H54 (cell line): ENCODE data around the gene ECE2.
"Not testable (repeated sequence)": the region's sequence is repeated elsewhere in the genome, so short reads cannot be mapped to it uniquely, and the experiment has no call there.

Source experiments
- DNase-seq: peaks from one replicate; pipeline ENCODE4 v3.0.0; 2011; ENCODE audit warnings: low spot score, mixed read lengths; ENCODE audit not compliant: insufficient read length
- FAIRE-seq: peaks from 3 replicates; lab custom pipeline; 2011; peaks lifted over from hg19 to GRCh38; lab: Jason Lieb, UNC
- POLR2A ChIP-seq: IDR thresholded peaks from 2 replicates; pipeline ENCODE4 v1.6.1; 2011; ENCODE audit warnings: low read depth, mild to moderate bottlenecking, low read length

ECE2 gene

DNA sequence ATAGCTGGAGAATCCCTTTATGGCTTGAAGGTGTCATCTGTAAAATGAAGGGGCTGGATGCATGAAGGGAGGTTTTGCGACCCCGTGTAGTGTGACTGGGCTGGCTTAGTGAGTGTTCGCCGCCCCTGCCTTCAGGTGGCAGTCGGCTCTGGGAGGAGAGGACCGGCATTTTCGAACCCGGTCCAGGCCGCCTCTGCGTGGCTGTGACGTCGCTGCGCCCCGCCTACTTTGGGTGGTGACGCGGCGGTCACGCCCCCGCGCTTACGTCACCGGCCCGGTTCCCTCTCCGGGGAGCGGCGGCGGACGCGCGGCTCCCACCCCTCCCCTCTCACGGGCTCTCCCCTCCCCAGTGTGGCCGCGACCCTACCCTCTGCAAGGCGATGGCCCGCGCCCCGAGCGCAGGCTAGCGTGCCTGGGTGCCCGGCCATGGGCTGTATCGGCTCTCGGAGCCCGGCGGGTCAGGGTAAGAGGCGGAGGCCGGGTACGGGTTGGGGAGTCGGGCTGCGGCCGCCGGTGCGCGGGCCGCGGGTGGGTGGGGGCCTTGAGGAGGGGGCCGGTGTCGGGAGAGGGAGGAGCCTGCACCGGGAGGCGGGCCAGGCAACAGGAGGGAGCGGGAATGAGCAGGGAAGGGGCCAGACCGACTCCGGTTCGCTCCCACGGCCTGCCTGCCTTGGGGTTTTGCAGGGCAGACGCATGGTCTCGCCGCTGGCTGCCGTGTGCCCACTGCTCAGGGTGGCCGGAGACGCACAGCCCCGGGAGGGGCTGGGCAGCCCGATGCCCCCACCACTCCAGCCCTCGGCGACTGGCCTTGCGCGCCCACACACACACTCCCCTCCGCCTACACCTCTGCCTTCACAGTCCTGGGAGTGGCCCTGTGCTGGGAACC, 60.1 kb downstream of the ECE2 start:
- DNase-seq (peak; percentile 80), FAIRE-seq (no peak)
- peak; percentile 37; the same call in 1 of the 2 replicates for TF ChIP-seq POLR2A

GRCh38 chr3:184336547-184337398, 61.0 kb downstream of the ECE2 start:
- no peak for TF ChIP-seq POLR2A
- FAIRE-seq (no peak), DNase-seq (no peak)

DNA sequence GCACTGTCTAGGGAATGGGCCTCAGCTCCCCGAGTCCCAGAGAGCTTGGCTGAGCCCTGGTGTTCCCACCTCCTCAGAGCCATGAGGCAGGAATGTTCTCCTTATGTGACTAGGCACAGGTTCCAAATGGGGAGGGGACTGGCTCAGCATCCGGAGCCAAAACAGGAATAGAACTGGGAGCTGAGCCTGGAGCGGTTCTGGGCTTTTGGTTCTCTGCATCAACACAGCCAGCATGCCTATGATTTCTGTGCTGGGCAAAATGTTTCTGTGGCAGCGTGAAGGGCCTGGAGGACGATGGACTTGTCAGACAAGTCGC, 61.5 kb downstream of the ECE2 start, which contains the start of gene FAM131A:
Gene FAM131A, plus strand, starts transcription at position 202 of the 316 bp plus-strand sequence. Its CDS starts 31 bp downstream, at position 233.
- DNase-seq, result no peak
- no peak for FAIRE-seq
- no peak for TF ChIP-seq POLR2A

DNA sequence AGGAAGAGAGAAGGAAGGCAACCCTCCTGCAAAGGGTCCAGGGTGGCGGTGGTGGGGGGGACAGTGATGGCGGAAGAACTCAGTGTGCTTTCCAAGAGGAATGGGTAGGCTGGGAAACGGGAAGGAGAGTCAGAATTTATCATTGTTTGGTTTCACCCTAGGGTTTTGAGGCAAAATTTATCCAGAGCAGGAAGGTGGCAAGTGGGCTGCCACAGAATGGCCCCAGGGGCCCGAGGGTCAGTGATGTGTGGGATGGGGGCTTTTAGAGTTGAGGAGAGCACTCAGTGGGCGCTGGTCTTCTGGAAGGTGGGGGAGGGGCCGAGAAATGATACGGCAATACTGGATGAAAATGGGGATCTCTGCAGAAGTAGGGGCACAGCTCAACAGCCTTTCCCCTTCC, 62.2 kb downstream of the ECE2 start:
- TF ChIP-seq POLR2A, result no peak
- FAIRE-seq, result no peak
- no peak for DNase-seq

GRCh38 chr3:184338511-184338945, 62.7 kb downstream of the ECE2 start:
- TF ChIP-seq POLR2A, result no peak
- DNase-seq (no peak), FAIRE-seq (no peak)

DNA sequence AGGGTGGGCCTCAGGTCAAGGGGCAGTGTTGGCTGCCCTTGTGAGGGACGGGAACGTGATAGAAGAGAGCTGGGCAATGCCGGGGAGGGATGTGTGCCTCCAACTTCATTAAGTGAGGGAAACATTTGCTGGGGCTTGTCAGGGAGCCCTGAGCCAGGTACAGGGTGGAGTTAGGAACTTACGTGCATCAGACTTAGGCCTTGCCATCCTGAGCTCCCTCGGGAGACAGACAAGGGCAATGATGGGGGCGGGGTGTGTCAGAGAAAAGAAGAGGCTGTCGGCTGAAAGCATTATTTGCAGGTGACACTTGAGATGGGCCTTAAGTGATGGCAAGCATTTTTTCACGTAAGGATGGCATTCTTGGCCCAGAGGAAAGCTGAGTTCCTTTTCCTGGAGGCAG, 63.2 kb downstream of the ECE2 start:
- no peak for TF ChIP-seq POLR2A
- FAIRE-seq (no peak), DNase-seq (no peak)

DNA sequence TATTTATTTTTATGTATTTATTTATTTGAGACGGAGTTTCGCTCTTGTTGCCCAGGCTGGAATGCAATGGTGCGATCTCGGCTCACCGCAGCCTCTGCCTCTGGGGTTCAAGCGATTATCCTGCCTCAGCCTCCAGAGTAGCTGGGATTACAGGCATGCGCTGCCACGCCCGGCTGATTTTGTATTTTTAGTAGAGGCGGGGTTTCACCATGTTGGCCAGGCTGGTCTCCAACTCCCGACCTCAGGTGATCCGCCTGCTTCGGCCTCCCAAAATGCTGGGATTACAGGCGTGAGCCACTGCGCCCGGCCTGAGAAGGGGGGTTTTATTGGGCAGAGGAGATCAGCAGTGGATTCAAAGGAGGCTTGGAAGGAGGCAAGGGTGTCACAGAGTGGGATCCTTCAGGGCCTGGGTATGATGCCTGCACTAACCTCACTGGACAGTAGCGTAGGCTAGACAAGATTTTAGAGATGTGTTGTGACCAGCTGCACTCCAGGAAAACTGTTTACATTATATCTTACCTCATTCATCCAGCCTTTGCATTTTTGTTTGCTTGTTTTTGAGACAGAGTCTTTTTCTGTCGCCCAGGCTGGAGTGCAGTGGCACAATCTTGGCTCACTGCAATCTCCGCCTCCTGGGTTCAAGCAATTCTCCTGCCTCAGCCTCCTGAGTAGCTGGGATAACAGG, 63.8 kb downstream of the ECE2 start:
- not testable (repeated sequence) for DNase-seq, FAIRE-seq

GRCh38 chr3:184341925-184342324, 66.1 kb downstream of the ECE2 start:
- TF ChIP-seq POLR2A, result no peak
- DNase-seq (no peak), FAIRE-seq (no peak)
